A673 (cell line): ENCODE data around the gene VSIG2. TPM values are rescaled to one million over a fixed set of nuclear protein-coding genes. Genes with fewer than 3 reads are reported as not detected.

Source experiments
- BruUV-seq: library from RNA; stranded (reverse); fragments of 400-500 nt; replicated peaks from 2 replicates; lab custom pipeline; 2021; lab: Mats Ljungman, UMichigan
- CTCF ChIA-PET: fragments of 300-600 bp; sonication (Branson Sonifier 250); formaldehyde crosslinking; loops from one replicate; lab custom pipeline; 2022; ENCODE audit warnings: antibody characterized with exemption; lab: Charles Lee
- POLR2A ChIA-PET: fragments of 300-600 bp; sonication (Branson Sonifier 250); formaldehyde crosslinking; loops from one replicate; lab custom pipeline; 2022; ENCODE audit warnings: antibody characterized with exemption; ENCODE audit not compliant: low non-redundant PET; lab: Charles Lee
- DNase-seq: peaks from one replicate; pipeline ENCODE4 v3.0.0-alpha.2; 2015; ENCODE audit warnings: low spot score
- H3K27ac ChIP-seq: fragments of 200-600 bp; sonication (generic); 2 replicates; pipeline ENCODE4 v1.5.1; 2016; ENCODE audit warnings: mixed run types, low read depth, mild to moderate bottlenecking, mixed read lengths, antibody characterized with exemption, low read length; ENCODE audit not compliant: poor library complexity, severe bottlenecking
- H3K27me3 ChIP-seq: fragments of 200-600 bp; sonication (generic); replicated peaks from 2 replicates; pipeline ENCODE4 v1.6.1; 2017; ENCODE audit warnings: mixed run types, low read depth, mild to moderate bottlenecking, mixed read lengths, antibody characterized with exemption, low read length; ENCODE audit not compliant: insufficient read depth, poor library complexity
- H3K36me3 ChIP-seq: fragments of 200-600 bp; sonication (generic); 2 replicates; pipeline ENCODE4 v1.6.1; 2016; ENCODE audit warnings: mixed run types, mild to moderate bottlenecking, mixed read lengths, antibody characterized with exemption, low read length; ENCODE audit not compliant: insufficient read depth, poor library complexity, severe bottlenecking
- H3K4me1 ChIP-seq: fragments of 200-600 bp; sonication (generic); 2 replicates; pipeline ENCODE4 v1.6.1; 2017; ENCODE audit warnings: mixed run types, mild to moderate bottlenecking, mixed read lengths, antibody characterized with exemption, low read length; ENCODE audit not compliant: insufficient read depth, poor library complexity, severe bottlenecking
- H3K4me3 ChIP-seq: fragments of 200-600 bp; sonication (generic); 2 replicates; pipeline ENCODE4 v1.5.1; 2016; ENCODE audit warnings: low read depth, mixed run types, mild to moderate bottlenecking, mixed read lengths, low read length; ENCODE audit not compliant: poor library complexity, severe bottlenecking
- H3K9me3 ChIP-seq: fragments of 200-600 bp; sonication (generic); 2 replicates; pipeline ENCODE4 v1.6.1; 2016; ENCODE audit warnings: mixed run types, low read depth, mild to moderate bottlenecking, mixed read lengths, antibody characterized with exemption, low read length; ENCODE audit not compliant: poor library complexity, severe bottlenecking
- EZH2 ChIP-seq: fragments of 200-600 bp; sonication (generic); IDR thresholded peaks from 2 replicates; pipeline ENCODE4 v1.6.1; 2017; ENCODE audit warnings: borderline replicate concordance, low read depth, mild to moderate bottlenecking, mixed read lengths, antibody characterized with exemption, low read length; ENCODE audit not compliant: poor library complexity, severe bottlenecking
- intact Hi-C: fragments of 100-400 bp; cut with micrococcal nuclease; formaldehyde crosslinking; loops from one replicate; pipeline ENCODE4 v1.10.0; 2022; ENCODE audit not compliant: unreplicated experiment
- total RNA-seq: library from RNA; stranded (reverse); gene quantifications from 2 replicates; pipeline ENCODE4 v1.2.3, GENCODE V29; 2021
- TF ChIP-seq, protein P1 (sequence below): fragments of 300-800, 200-600 bp; sonication (generic); conservative IDR thresholded peaks from 2 replicates; pipeline ENCODE4 v1.5.1; 2017; ENCODE audit warnings: low read depth, mild to moderate bottlenecking, antibody characterized with exemption, low read length, moderate library complexity, mixed read lengths

The VSIG2 gene
- total RNA-seq, 1 experiment from 2014 or later = not detected

DNA sequence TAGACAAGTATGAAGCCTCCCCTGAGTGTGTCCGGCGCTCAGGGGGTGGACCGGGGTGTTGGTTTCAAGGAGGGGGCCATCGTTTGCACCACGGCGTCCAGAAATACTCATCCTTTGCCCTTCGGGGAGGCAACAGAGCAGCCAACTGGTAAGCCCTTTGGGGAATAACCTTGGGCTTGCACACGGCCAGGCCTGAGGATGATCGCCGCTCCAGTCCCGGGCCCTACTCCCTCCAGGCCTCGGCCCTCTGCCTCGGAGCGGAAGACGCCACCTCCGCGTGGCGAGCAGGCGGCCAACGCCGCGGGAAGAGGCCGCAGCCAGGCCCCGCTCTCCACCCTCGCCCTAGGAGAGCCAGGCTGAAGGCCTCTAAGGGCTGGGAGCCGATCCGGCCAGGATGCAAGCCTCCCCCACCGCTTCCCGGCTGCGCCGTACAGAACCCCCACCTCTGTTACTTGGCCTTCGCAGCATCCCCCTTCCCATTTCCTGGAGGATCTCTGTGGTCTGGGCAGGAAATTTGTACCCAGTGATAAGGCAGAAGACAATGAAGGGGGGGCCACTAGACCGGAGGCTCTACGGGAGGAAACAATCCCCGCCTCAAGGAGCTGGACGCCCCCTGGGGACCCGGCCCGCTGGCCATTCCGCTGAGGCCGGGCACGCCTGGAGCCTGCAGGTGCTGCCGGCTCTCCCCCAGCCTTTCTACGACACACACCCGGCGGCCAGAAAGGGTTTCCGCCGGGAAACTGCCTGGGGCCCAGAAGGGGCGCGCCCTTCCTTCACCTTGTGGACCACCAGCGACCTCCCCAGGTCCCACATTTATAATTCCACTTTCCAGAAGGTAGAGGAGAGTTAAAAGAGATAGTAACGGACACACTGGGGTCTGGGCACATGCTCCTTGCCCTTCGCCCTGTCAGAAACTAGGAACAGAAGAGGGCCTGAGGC is 7.5 kb upstream of the VSIG2 start:
- POLR2A ChIA-PET = no interaction called here
- intact Hi-C loops = loop anchor here (10.0 kb wide), 1 partner anchor 345 kb away; no protein-coding TSS in a partner anchor
- DNase-seq = no peak
- peaks cover 10% of the 10 kb centered on the region for H3K4me1 ChIP-seq
- H3K4me3 ChIP-seq = no peak overlapping the region
- no peaks in the 10 kb centered on the region for H3K36me3 ChIP-seq
- H3K27me3 ChIP-seq = no peaks in the 10 kb centered on the region
- CTCF ChIA-PET = interaction anchor here (1.5 to 1.6 kb wide), 2 partner anchors 13 to 90 kb away, joined by 4 to 9 read pairs; no protein-coding TSS in a partner anchor
- no peak overlapping the region for H3K27ac ChIP-seq
- H3K9me3 ChIP-seq = no peaks in the 10 kb centered on the region
- no TSS peak for BruUV-seq
- TF ChIP-seq, protein P1, sequence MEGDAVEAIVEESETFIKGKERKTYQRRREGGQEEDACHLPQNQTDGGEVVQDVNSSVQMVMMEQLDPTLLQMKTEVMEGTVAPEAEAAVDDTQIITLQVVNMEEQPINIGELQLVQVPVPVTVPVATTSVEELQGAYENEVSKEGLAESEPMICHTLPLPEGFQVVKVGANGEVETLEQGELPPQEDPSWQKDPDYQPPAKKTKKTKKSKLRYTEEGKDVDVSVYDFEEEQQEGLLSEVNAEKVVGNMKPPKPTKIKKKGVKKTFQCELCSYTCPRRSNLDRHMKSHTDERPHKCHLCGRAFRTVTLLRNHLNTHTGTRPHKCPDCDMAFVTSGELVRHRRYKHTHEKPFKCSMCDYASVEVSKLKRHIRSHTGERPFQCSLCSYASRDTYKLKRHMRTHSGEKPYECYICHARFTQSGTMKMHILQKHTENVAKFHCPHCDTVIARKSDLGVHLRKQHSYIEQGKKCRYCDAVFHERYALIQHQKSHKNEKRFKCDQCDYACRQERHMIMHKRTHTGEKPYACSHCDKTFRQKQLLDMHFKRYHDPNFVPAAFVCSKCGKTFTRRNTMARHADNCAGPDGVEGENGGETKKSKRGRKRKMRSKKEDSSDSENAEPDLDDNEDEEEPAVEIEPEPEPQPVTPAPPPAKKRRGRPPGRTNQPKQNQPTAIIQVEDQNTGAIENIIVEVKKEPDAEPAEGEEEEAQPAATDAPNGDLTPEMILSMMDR = no peak
- no peak for TF ChIP-seq EZH2

DNA sequence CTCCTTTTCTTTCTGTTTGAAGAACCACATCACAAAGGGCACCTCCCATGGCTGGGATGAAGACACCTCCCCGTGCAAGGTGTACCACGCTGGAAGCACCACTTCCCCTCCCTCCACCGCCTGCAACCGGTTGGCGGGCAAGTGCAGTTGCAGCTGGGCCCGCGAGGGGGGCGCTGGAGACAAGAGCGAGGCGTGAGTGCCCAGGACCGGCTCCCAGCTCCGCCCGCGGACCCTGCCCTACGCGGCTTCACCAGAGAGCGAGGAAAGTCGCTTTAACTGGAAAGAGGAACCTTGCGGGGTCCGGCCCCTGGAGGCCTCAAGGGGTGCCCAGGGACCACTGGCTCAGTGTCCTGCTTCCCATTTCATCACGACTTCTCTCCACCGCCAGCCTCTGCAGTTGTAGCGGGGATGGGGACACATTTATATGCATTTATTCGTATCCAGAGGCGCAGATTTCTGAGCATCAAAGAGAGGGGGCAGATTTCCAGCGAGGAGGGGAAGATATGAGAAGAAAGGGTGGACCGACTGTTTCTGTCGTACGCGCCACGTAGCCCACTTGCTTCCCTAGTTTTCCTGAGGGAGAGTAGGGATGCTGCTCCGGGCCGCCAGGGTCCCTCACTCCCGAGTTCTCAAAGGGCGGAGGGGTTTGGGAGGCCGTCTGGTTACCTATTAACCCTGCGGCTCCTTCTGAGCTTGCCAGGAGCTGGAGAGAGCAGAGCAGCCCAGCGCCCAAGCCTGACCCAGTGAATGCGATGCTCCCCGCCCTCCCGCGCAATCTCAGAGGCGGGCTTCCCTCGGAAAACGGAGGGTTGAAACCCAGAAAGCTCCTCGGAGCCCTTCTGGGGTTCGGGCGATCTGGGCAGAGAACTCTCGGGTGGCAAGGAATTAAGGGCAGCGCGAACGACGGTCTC is 6.6 kb upstream of the VSIG2 start:
- H3K27ac ChIP-seq = no peak overlapping the region
- DNase-seq = peak; percentile 88
- CTCF ChIA-PET = interaction anchor here (0.7 to 1.6 kb wide), 6 partner anchors 12 to 114 kb away, joined by 3 to 19 read pairs (median 4); partner anchors contain the start of genes SIAE and SPA17
- no peaks in the 10 kb centered on the region for H3K27me3 ChIP-seq
- H3K9me3 ChIP-seq = no peaks in the 10 kb centered on the region
- no TSS peak for BruUV-seq
- intact Hi-C loops = no loop called here
- peak overlapping the region; percentile 37 for H3K4me3 ChIP-seq
- H3K4me1 ChIP-seq = peaks cover 10% of the 10 kb centered on the region
- TF ChIP-seq, protein P1 = peak; percentile 94
- TF ChIP-seq EZH2 = no peak
- no peaks in the 10 kb centered on the region for H3K36me3 ChIP-seq
- POLR2A ChIA-PET = no interaction called here

DNA sequence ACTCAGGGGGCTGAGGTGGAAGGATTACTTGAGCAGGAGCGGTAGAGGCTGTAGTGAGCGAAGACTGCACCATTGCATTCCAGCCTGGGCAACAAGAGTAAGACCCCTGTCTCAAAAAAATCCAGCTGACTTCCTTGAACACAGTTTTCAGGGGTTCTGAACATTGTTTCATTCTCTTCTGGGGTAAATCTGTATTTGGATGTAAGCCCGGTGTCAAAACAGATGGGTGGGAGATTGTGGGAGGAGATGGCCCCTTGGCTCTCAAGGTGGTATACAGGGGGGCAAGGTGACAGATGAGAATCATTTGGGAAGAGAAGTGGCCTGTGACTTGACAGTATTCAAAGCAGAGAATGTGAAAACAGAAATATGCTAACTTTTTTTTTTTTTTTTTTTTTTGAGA is 5.3 kb upstream of the VSIG2 start:
- Histone ChIP-seq H3K4me1 (peaks cover 8% of the 10 kb centered on the region), H3K27me3 (no peaks in the 10 kb centered on the region), H3K4me3 (no peak overlapping the region), H3K27ac (no peak overlapping the region), H3K36me3 (no peaks in the 10 kb centered on the region), H3K9me3 (no peaks in the 10 kb centered on the region)
- CTCF ChIA-PET = no interaction called here
- no peak for DNase-seq
- intact Hi-C loops = no loop called here
- BruUV-seq = no TSS peak
- TF ChIP-seq, protein P1 = no peak
- no peak for TF ChIP-seq EZH2
- POLR2A ChIA-PET = no interaction called here
